ENCODE data around the gene EXD3.
A peak's percentile ranks its signal among the peaks of the same experiment; 100 is the strongest.

The EXD3 gene

GRCh38 chr9:137267933-137268355 lies 155.0 kb downstream of the EXD3 start:
- TF ChIP-seq EGR1 (IDR thresholded peaks at IDR 0.05) (no peak), EP300 (IDR thresholded peaks at IDR 0.05; ENCODE audit: borderline replicate concordance) (no peak), RAD21 (IDR thresholded peaks at IDR 0.05; ENCODE audit: low read depth) (no peak), FOXM1 (IDR thresholded peaks at IDR 0.05; ENCODE audit: borderline replicate concordance, low read depth) (no peak), ZBTB7A (IDR thresholded peaks at IDR 0.05; ENCODE audit: low read depth) (no peak), USF1 (IDR thresholded peaks at IDR 0.05) (no peak), YY1 (IDR thresholded peaks at IDR 0.05; ENCODE audit: low read depth) (no peak), REST (IDR thresholded peaks at IDR 0.05; ENCODE audit: low read depth) (no peak), CEBPB (IDR thresholded peaks at IDR 0.05) (no peak), TCF12 (IDR thresholded peaks at IDR 0.05; ENCODE audit: low read depth) (no peak), TAF1 (IDR thresholded peaks at IDR 0.05; ENCODE audit: low read depth) (no peak), CREB1 (IDR thresholded peaks at IDR 0.05; ENCODE audit: low read depth) (no peak), TEAD4 (IDR thresholded peaks at IDR 0.05) (no peak), NFIC (IDR thresholded peaks at IDR 0.05) (no peak), MAX (IDR thresholded peaks at IDR 0.05) (no peak)

GRCh38 chr9:137266585-137267453 lies 156.1 kb downstream of the EXD3 start:
- no peak for TF ChIP-seq CEBPB (IDR thresholded peaks at IDR 0.05)
- no peak for TF ChIP-seq TEAD4 (IDR thresholded peaks at IDR 0.05)
- TF ChIP-seq TAF1 (IDR thresholded peaks at IDR 0.05; ENCODE audit: low read depth), result no peak
- TF ChIP-seq CREB1 (IDR thresholded peaks at IDR 0.05; ENCODE audit: low read depth), result no peak
- TF ChIP-seq ZBTB7A (IDR thresholded peaks at IDR 0.05; ENCODE audit: low read depth), result no peak
- no peak for TF ChIP-seq YY1 (IDR thresholded peaks at IDR 0.05; ENCODE audit: low read depth)
- TF ChIP-seq REST (IDR thresholded peaks at IDR 0.05; ENCODE audit: low read depth), result no peak
- TF ChIP-seq RAD21 (IDR thresholded peaks at IDR 0.05; ENCODE audit: low read depth), result no peak
- TF ChIP-seq FOXM1 (IDR thresholded peaks at IDR 0.05; ENCODE audit: borderline replicate concordance, low read depth), result no peak
- no peak for TF ChIP-seq EGR1 (IDR thresholded peaks at IDR 0.05)
- TF ChIP-seq TCF12 (IDR thresholded peaks at IDR 0.05; ENCODE audit: low read depth), result no peak
- no peak for TF ChIP-seq USF1 (IDR thresholded peaks at IDR 0.05)

- TF ChIP-seq NFIC (IDR thresholded peaks at IDR 0.05), result 0 out of 2 replicates have a peak, but pooled peaks have one; percentile 18
- TF ChIP-seq REST (IDR thresholded peaks at IDR 0.05; ENCODE audit: low read depth), result no peak
Measured at GRCh38 chr9:137266162-137266527, 156.8 kb downstream of the EXD3 start.

- no peak for TF ChIP-seq TEAD4 (IDR thresholded peaks at IDR 0.05)
Measured at GRCh38 chr9:137265496-137266161, 157.3 kb downstream of the EXD3 start.

- TF ChIP-seq TEAD4 (IDR thresholded peaks at IDR 0.05) (no peak), NFIC (IDR thresholded peaks at IDR 0.05) (no peak), MAX (IDR thresholded peaks at IDR 0.05) (no peak), TCF12 (IDR thresholded peaks at IDR 0.05; ENCODE audit: low read depth) (no peak), REST (IDR thresholded peaks at IDR 0.05; ENCODE audit: low read depth) (no peak), RAD21 (IDR thresholded peaks at IDR 0.05; ENCODE audit: low read depth) (no peak), CEBPB (IDR thresholded peaks at IDR 0.05) (no peak), TAF1 (IDR thresholded peaks at IDR 0.05; ENCODE audit: low read depth) (no peak), EP300 (IDR thresholded peaks at IDR 0.05; ENCODE audit: borderline replicate concordance) (no peak), CREB1 (IDR thresholded peaks at IDR 0.05; ENCODE audit: low read depth) (no peak), FOXM1 (IDR thresholded peaks at IDR 0.05; ENCODE audit: borderline replicate concordance, low read depth) (no peak), YY1 (IDR thresholded peaks at IDR 0.05; ENCODE audit: low read depth) (no peak), ZBTB7A (IDR thresholded peaks at IDR 0.05; ENCODE audit: low read depth) (no peak), USF1 (IDR thresholded peaks at IDR 0.05) (no peak), EGR1 (IDR thresholded peaks at IDR 0.05) (no peak)
Measured at GRCh38 chr9:137264067-137264466, 158.9 kb downstream of the EXD3 start.

Measured in Ishikawa (cell line).